Adipose tissue (tissue), 3 donors: ENCODE data around the gene TEN1. TPM values are rescaled to one million over a fixed set of nuclear protein-coding genes. Genes with fewer than 3 reads are reported as not detected.
A peak's percentile ranks its signal among the peaks of the same experiment; 100 is the strongest.
"Not testable (repeated sequence)": the region's sequence is repeated elsewhere in the genome, so short reads cannot be mapped to it uniquely, and the experiment has no call there.

Experiments
- H3K27ac ChIP-seq: one replicate; pipeline ENCODE4 v1.5.1; 2013; ENCODE audit warnings: low read depth, low read length
- WGBS, 3 donors: extraction: QIAGEN DNeasy Blood & Tissue Kit; methylation state at CpG; one replicate each; pipeline ENCODE4 v1.1.7; 2013; 5-methylcytosine and 5-hydroxymethylcytosine counted together
- polyA plus RNA-seq, 3 donors: library from polyadenylated mRNA; stranded (reverse); fragments of 200-250 nt; gene quantifications; one replicate each; pipeline ENCODE4 v1.2.3, GENCODE V29; 2013
- donor health status: healthy with polysubstance abuse.
- donor health status: Bipolar disorder and iron deficiency.
- donor health status: healthy.

Gene TEN1, protein sequence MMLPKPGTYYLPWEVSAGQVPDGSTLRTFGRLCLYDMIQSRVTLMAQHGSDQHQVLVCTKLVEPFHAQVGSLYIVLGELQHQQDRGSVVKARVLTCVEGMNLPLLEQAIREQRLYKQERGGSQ
- polyA plus RNA-seq, result 10 to 100 TPM; 25.2 to 42.6 (median 39.5) TPM

DNA sequence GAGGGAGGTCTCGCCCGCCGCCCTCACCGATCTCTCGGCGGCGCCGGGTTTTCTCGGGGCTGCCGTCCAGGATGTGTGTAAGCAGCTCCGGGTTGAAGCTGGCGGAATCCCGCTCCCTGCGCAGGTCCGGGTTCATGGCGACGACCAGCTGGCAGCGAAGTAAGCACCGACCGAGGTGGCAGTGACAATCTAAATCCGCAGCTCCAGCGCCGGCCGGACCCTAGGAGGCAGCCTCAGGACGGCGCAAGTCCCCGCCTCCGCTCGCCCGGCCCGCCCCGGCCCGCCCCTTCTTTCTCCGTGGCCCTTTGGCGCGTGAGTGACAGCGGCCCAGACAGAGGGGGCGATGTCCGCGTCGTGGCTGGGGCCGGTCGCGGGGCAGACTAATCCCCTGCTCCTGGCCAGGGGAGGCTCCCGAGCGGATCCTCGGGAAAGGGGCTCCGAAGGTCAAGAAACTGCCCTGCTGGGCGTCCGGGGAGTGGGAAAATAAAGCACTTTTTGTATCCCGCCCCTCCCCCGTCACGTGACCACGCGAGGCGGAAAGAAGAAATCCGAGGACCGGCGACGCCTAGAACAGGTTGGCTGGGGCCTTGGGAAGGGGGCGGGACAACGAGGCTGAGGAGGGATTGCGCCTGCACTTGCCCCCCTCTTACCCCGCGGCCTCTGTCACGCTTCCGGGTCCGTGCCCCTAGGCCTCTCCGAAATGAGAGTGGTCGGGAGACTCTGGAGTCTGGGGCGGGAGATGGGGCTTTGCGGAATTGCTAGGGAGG is at the start of gene TEN1, which contains the start of gene ACOX1:
Gene TEN1 (plus strand): TSS at position 303 of the 767 bp plus-strand sequence. CDS start 6,953 bp downstream, outside the sequence.
Gene ACOX1 (minus strand): TSS at position 229 of the 767 bp plus-strand sequence. CDS start 93 bp downstream, at position 136.
- H3K27ac ChIP-seq, result peak within 1 kb of the TSS; percentile 93
- 0 to 1% (median 0%) methylated on average over 60 to 72 of the region's 72 CpGs for WGBS, 3 donors

DNA sequence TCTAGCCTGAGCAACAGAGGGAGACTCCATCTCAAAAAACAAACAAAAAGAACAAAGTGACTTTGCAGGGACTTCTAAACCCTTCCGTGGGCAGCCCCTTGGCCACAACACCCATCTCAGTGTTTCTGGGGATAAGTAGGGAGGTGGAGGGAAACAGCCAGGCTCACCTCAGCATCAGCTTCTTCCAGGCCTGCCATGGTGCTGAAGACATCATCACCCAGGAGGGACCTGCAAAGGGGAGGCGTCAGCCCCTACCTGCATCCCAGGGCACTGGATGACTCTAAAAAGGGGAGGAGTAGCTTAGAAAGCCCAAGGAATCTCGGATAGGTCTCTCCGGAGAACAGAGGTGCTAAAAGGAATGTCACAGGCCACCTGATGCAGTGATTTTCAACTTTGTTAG is 48.0 kb upstream of the TEN1 start:
- 86 to 95% (median 91%) methylated on average over 4 of the region's 4 CpGs for WGBS, 3 donors
- no peak overlapping the region for H3K27ac ChIP-seq

DNA sequence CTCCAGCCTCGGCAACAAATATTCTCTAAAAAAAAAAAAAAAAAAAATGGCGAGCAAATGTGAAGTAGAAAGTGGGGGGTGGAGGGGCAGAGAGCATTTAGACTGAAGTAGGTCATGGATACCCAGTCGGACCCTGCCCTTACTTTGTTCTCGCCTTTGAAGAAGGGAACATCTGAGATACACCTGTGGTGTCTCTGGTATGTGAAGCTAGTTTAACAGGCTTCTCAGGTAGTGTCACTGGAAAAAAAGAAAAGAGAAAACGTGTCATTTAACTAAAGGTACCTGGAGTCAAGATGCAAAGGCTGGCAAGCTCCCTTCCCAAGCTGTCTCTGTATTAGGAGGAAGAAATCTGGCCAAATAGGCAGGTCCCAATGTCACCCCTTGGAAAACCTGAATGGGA is 46.2 kb upstream of the TEN1 start:
- WGBS, 3 donors, result 90 to 93% (median 92%) methylated on average over 5 of the region's 5 CpGs
- no peak overlapping the region for H3K27ac ChIP-seq

DNA sequence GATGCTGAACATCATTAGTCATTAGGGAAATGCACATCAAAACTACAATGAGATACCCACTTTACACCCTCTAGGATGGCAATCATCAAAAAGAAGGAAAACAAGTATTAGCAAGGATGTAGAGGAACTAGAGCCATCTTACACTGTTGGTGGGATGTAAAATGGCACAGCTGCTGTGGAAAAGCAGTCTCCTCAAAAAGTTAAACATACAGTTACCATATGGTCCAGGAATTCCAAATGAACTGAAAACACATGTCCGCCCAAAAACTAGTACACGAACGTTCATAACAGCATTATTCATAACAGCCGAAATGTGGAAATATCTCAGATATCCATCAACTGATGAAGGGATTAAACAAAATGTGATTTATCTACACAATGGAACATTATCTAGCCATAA is 45.2 kb upstream of the TEN1 start:
- H3K27ac ChIP-seq, result no peak overlapping the region
- 88 to 90% (median 89%) methylated on average over 4 of the region's 4 CpGs for WGBS, 3 donors

DNA sequence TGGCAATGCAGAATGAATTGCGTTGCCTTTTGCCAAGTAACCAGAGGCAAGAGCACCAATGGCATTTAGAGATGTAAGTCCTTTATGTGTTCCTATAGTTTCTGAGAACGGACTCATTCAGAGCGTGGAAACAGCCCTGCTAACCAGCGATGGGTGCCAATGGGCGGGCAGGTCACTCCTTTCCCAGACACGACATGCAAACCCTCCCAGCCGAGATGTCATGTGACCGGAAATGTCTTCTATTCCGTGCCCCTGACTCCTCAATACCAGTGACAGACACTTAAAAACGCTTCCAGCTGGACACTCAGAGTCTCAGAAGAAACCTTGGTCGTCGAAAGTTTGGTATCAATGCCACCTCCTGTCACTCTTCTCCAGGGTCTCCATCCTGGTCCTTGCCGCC is 41.4 kb upstream of the TEN1 start:
- H3K27ac ChIP-seq, result no peak overlapping the region
- WGBS, 3 donors, result 77 to 88% (median 80%) methylated on average over 13 of the region's 13 CpGs

DNA sequence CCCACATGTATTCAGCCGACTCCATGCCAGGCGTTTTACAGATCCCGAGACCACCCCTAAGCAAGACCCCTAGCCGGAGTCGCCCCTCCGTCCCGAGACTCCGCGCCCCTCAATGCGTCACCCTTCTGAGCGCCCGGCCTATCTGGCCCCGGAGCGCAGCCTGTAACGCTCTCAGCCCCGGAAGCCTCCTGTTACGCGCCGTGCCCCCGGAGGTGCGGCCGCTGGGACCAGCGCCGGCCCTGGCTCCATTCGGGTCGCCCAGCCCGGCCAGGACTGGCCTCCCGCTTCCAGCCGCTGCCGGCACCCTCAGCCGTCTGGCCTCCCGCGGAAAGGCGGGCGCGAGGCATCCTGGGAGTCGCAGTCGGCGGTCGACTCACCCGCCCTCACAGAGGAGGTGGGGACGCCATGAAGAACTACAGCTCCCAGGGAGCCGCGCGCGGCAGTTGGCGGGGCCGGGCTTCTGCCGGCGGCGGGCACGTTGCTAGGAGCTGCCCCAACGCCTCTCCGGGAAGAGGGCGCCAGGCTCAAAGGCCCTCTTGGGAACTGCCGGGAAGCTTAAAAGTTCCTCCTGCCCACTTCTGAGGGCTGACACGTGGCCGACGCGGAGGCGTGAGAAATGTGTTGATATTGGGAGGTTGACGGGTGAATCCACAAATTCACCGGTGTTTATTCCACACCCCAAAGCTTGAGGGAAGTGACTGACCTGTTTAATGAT is 38.2 kb upstream of the TEN1 start, which contains the start of gene FBF1:
Gene FBF1 (minus strand): TSS at position 316 of the 715 bp plus-strand sequence. CDS start 2,893 bp downstream, outside the sequence.
- 0 to 1% (median 1%) methylated on average over 63 of the region's 63 CpGs for WGBS, 3 donors
- H3K27ac ChIP-seq, result peak within 1 kb of the TSS; percentile 20

DNA sequence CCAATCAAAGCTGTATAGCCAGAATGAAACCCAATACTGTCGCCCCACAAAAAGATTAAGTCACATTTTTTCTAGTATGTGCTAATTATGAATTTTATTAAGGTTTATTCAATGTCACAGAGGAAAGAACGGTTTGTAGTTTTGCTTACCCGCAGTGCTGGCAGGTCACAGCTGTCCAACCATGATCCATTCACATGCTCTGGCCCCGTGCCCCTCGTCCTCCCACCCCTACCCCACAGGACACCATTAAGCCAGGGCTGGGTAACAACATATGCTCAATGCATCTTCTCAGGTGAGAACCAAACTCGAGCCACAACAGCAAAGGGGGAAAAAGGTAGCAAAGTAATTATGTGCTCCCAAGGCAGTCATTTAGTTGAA is 37.6 kb upstream of the TEN1 start:
- no peak overlapping the region for H3K27ac ChIP-seq
- WGBS, 3 donors, result 22 to 46% (median 46%) methylated on average over 6 of the region's 6 CpGs

DNA sequence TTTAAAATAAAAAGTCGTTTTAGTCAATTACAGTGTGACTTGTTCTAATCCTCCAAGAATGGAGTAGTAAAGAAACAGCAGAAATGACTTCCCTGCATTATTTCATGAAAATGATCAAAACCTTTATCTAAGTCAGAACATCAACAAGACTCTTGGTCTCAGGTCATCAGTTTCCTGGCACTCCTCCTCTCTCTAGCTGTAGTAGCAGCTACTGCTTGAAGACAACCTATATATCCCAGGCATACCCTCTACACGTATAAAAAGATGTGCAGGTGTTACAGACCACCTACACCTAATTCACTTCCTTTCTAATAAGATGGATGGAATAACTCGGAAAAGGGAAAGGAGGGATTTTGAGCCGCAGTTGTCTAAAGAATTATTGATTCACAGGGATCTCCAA is 36.6 kb upstream of the TEN1 start:
- no peak overlapping the region for H3K27ac ChIP-seq
- WGBS, 3 donors, result 86 to 91% (median 90%) methylated on average over 4 of the region's 4 CpGs

DNA sequence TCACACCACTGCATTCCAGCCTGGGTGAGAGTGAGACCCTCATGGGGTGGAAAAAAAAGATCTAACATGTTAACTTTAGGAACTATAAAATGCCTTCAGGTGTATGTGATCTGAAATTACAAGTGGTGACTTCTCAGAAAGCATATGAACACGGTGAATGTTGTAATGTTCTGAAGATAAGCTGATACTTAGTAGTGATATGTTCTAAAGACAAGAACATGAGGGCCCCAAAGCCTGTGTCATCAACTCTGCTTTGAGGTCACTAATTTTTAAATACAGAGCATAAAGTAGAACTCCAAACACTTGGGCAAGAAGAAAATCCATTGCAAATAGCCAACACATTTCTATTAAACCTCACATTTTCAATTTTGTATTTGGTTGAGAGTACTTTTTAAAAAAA is 35.5 kb upstream of the TEN1 start:
- 38 to 94% (median 92%) methylated on average over 1 of the region's 1 CpG for WGBS, 3 donors

DNA sequence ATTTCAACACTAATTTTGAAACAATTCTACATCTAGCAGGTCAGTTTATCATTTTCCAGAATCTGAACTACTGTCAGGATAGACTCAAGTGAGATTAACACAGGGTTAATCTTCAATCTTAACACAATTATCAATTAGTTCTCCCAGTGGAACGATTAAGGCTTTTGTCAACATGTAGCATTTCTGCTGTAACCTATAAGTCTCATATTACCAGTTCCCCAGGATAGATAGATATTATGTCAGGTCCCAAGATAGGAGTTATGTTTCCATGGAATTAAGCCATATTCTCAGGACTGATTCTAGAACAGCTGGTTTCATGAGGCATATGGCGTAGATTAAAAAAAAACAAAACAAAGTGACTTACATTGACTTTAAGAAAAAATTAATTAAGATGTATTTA is 33.8 kb upstream of the TEN1 start:
- WGBS, 3 donors, result 46 to 78% (median 72%) methylated on average over 2 of the region's 2 CpGs

More for the DNA sequence above, 35.5 kb upstream of the TEN1 start:
- no peak overlapping the region for H3K27ac ChIP-seq

DNA sequence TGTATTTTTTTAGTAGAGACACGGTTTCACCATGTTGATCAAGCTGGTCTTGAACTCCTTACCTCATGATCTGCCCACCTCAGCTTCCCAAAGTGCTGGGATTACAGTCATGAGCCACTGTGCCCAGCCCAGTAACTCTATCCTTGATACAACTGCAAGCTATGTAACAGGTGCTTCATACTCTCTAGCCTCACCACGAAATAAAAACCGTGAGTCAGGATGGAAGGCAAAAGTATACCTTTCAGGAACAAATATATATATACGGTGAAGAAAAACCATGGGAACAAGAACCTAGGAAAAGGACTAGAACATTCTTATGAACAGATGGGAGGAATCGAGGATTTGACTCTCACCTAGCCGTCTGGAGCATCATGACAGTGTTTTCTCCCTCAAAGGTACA is 28.6 kb upstream of the TEN1 start:
- no peak overlapping the region for H3K27ac ChIP-seq
- WGBS, 3 donors, result 91 to 95% (median 93%) methylated on average over 6 of the region's 6 CpGs

More for the DNA sequence above, 33.8 kb upstream of the TEN1 start:
- no peak overlapping the region for H3K27ac ChIP-seq

DNA sequence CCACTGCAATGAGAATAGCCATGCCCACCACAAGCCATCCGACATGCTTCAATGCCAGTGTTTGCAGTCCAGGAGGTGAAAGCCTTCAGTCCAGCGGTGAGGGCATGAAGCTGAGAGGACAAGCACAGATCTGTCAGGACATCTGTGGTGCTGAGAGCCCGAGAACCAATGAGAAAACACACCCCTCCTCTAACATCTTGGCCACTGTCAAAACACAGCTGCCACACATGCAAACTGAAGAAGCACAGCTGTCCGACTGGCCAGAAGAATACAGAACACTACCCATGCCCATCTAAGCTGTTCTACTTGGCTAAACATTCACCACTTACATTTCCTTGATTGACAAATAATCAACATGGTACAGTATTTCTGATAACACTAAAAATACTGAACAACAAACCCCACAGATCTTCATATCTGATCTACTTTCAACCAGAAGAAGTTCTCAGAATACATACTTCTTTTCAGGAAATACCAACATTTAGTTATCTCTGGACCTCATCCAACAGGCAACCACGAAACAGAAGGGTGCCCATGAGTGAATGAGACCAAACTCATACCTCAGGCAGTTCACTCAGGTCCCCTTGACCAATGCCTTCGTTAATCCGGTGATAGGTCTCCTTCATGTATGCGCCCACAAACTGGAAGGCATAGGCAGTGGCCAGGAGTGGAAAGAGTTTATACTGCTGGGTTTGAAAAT is 28.0 kb upstream of the TEN1 start:
- no peak overlapping the region for H3K27ac ChIP-seq
- WGBS, 3 donors, result 82 to 91% (median 89%) methylated on average over 8 of the region's 8 CpGs

DNA sequence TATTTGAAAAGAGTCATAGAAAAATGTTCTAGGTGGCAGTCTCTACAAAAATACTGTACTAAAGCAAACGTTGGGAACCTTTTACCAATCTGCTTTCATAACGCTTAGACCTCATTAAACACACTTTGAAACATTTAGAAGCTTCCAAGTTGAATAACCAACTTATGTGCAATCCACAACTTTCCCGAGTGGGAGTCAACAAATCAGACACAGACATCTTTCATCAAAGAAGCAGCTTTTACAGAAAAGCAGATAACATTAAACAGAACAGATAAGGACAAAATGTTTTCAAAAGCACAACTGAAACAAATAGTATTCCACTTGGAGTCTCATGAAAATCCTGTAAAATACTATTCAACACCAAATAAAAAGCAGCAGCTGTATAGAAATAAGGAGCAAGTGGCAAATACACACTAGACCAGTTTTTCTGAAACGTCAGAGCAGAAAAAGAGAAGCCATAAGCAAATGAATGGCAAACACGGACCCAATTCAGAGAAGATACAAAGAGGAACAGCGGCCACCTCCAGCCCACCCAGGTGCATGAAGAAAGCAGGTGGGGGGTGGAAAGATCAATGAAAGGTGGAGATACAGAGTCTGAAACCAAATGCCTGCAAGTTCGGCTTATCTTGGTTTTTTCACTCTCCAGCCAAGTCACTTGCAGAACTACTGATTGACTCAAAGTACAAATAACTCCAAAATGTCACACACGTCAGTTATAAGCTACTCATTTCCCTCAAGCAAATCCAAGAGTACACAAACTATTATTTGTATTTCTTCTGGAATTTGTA is 19.8 kb upstream of the TEN1 start:
- 23 to 70% (median 66%) methylated on average over 8 of the region's 8 CpGs for WGBS, 3 donors
- no peak overlapping the region for H3K27ac ChIP-seq

DNA sequence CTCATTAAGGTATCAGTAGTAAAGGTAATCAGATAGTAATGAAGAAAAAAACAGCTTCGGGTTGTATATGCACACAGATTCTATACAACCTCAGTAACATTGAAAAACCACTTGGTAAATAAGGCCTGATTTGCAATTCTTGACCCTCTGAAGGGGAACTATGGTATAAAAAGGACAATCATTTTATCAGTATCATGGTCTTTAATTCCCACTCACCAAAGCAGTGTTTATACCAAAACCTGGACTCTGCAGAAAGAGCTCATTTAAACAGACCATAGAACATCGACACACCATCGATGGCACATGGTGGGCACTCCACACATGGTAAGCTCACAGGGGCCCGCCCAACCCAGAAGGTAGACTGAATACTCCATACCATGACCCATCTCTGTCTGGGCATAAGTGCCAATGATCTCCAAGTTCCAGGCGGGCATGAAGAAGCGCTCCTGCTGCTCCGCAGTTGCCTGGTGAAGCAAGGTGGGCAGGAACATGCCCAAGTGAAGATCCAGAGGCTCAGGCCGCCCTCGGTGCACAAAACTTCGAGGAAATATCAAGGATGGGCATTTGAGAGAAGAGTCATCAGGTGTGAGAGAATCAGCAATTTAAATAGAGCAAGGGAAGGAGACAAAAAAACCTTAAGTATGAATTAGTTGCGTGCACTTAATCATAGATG is 19.1 kb upstream of the TEN1 start:
- WGBS, 3 donors, result 83 to 96% (median 95%) methylated on average over 11 of the region's 11 CpGs
- H3K27ac ChIP-seq, result no peak overlapping the region

DNA sequence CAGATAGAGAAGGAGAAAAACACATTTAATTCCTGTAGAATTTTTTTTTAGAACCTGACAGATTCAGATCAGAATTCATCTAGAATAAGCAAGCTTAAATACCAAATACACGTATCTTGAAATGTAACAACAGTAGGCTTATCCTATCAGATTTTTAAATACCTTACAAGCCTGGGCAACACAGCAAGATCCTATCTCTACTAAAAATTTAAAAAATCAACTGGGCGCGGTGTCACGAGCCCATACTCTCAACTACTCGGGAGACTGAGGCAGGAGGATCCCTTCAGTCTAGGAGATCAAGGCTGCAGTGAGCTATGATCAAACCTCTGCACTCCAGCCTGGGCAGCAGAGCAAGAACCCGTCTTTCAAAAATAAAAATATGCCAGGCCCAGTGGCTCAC is 13.6 kb upstream of the TEN1 start:
- no peak overlapping the region for H3K27ac ChIP-seq
- 91 to 96% (median 95%) methylated on average over 6 of the region's 6 CpGs for WGBS, 3 donors

DNA sequence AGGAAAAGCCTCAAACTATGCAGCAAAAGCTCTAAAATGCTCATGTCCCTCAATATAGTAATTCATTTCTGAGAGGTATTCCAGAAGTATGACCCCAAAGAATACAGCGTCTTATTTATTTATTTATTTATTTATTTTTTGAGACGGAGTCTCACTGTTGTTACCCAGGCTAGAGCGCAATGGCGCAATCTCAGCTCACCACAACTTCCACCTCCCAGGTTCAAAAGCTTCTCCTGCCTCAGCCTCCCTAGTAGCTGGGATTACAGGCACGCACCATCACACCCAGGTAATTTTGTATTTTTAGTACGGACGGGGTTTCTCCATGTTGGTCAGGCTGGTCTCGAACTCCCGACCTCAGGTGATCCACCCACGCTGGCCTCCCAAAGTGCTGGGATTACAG is 10.0 kb upstream of the TEN1 start:
- 83 to 95% (median 89%) methylated on average over 10 of the region's 10 CpGs for WGBS, 3 donors

DNA sequence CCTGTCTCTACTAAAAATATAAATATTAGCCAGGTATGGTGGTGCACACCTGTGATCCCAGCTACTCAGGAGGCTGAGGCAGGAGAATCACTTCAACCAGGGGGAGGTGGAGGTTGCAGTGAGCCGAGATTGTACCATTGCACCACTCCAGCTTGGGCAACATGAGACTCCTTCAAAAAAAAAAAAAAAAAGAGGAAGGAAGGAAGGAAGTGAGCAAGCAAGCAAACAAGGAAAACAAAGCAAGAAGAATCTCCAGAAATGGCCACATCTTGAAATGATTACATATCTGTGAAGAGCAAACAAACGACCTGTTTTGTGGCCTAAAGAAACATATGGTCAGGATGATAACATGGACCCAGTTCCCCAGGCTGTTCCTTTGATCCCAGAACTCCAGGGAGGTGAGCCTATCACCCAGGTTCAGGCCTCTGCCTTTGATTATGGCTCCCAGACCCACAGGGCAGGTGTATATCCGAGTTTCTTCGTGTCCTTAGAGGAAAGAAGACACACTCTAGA is 9.0 kb upstream of the TEN1 start:
- 33 to 51% (median 33%) methylated on average over 4 of the region's 4 CpGs for WGBS, 3 donors
- no peak overlapping the region for H3K27ac ChIP-seq

More for the DNA sequence above, 10.0 kb upstream of the TEN1 start:
- H3K27ac ChIP-seq, result not testable (repeated sequence)
